Measurements from ENCODE around the gene DCX.

DNA sequence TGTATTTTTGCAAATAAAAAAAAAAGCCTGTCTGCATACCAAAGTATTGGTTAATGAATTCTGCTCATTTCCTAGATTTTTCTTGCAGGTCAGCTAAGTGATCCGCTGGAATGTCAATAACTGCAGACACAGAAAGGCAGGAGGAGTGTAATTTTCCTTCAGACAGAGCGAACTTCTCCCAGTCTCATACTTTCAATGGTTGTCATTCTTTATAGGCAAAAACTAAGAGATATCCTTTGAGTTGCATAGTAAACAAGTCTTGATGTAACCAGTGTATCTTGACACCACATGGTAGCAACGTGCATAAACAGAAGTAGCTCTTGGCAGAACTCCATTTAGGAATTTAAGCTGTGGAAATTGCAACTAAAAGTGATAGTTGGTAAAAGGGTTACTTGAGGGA lies 149.9 kb downstream of the DCX start:
- TF ChIP-seq CTCF (IDR thresholded peaks at IDR 0.05): no peak
- TF ChIP-seq POLR2AphosphoS5 (IDR thresholded peaks at IDR 0.05): no peak
- TF ChIP-seq POLR2A (IDR thresholded peaks at IDR 0.05): no peak
- no peak for TF ChIP-seq EP300 (IDR thresholded peaks at IDR 0.05; ENCODE audit: low read depth)
